Ovary (tissue), 9 donors: ENCODE measurements around the gene CAMK1. TPM values are rescaled to one million over a fixed set of nuclear protein-coding genes. Genes with fewer than 3 reads are reported as not detected.

Experiments
- DNase-seq, 5 donors: peaks; one replicate each; pipeline ENCODE4 v3.0.0-alpha.2; 2019 to 2020
- H3K27ac ChIP-seq, 2 donors: fragments of 200-600 bp; one replicate each; pipeline versions ENCODE4 v1.5.1 to v1.8.0; 2019 to 2022
- H3K27me3 ChIP-seq: fragments of 200-600 bp; one replicate; pipeline ENCODE4 v1.8.0; 2022
- H3K36me3 ChIP-seq: fragments of 200-600 bp; sonication (generic); one replicate; pipeline ENCODE4 v1.5.1; 2019
- H3K4me1 ChIP-seq: one replicate; pipeline ENCODE4 v1.8.1; 2013; ENCODE audit warnings: mild to moderate bottlenecking, moderate library complexity; ENCODE audit not compliant: insufficient read depth
- H3K4me3 ChIP-seq: fragments of 200-600 bp; sonication (generic); one replicate; pipeline ENCODE4 v1.5.1; 2017
- H3K9me3 ChIP-seq, 2 donors: fragments of 200-600 bp in 1 of 2; sonication (generic) in 1 of 2; one replicate each; pipeline versions ENCODE4 v1.5.1 to v1.8.1; 2013 to 2019; ENCODE audit warnings: mild to moderate bottlenecking in 1 of 2, moderate library complexity in 1 of 2
- CTCF ChIP-seq, 3 donors: fragments of 450-650 bp in 2 of 3; fragments of 200-600 bp in 1 of 3; IDR thresholded peaks; one replicate each; pipeline versions ENCODE4 v1.5.1 to v1.8.0; 2016 to 2022; ENCODE audit warnings: antibody characterized with exemption in 3 of 3, mild to moderate bottlenecking in 1 of 3
- EP300 ChIP-seq: sonication (generic); formaldehyde crosslinking; IDR thresholded peaks from one replicate; pipeline ENCODE4 v1.6.1; 2017; ENCODE audit warnings: antibody characterized with exemption
- POLR2A ChIP-seq: fragments of 450-650 bp; IDR thresholded peaks from one replicate; pipeline ENCODE4 v1.6.1; 2017; ENCODE audit warnings: antibody characterized with exemption, mild to moderate bottlenecking, moderate library complexity
- WGBS, 3 donors: extraction: QIAGEN DNeasy Blood & Tissue Kit in 1 of 3; methylation state at CpG; one replicate each; pipeline versions ENCODE4 v1.1.5 to v1.1.7; 2013 to 2017; 5-methylcytosine and 5-hydroxymethylcytosine counted together
- intact Hi-C, 4 donors: fragments of 100-400 bp; cut with DNase I; formaldehyde crosslinking; loops; one replicate each; pipeline versions ENCODE4 v1.11.0 to v1.15.1; 2022 to 2023
- polyA plus RNA-seq, 2 donors: library from polyadenylated mRNA; stranded (reverse); fragments of 200-250 nt in 1 of 2; fragments of 350-450 nt in 1 of 2; fragmentation: Illumina TruSeq in 1 of 2; extraction: RNeasy Lipid Tissue Mini Kit (QIAGEN cat#74804) in 1 of 2; gene quantifications; one replicate each; pipeline ENCODE4 v1.2.3, GENCODE V29; 2013 to 2014
- total RNA-seq, 7 donors: library from RNA; depleted of rRNA in 2 of 7; stranded (reverse); fragments of >200 nt in 2 of 7; fragmentation: NEBNext Ultra II Directional in 3 of 7; extraction: Animal tissue kit (Norgen Biotek cat#: 25700) in 3 of 7; gene quantifications; one replicate each; pipeline versions ENCODE4 v1.1.0 to v1.2.4, GENCODE V29; 2016 to 2023
- donor health status: DM: no; HTN: no; CAD: no; lungs with moderate emphysema.
- donor health status: DM: no; HTN: no; CAD: no.
- donor health status: Bipolar disorder and iron deficiency.
- donor health status: DM: yes; HTN: yes; CAD: no.
- donor health status: DM: no; HTN: no; CAD: no.
- donor health status: DM: yes; HTN: yes; CAD: no.

Gene CAMK1
- total and polyA plus RNA-seq, 9 donors = 34.8 to 67.3 (median 46.6) TPM

GRCh38 chr3:9808345-9809037, 38.7 kb upstream of the CAMK1 start:
- H3K4me3 ChIP-seq = no peak overlapping the region
- intact Hi-C loops = no loop called here
- 73 to 82% (median 77%) methylated on average over 7 of the region's 7 CpGs for WGBS, 3 donors
- TF ChIP-seq POLR2A = no peak
- no peak for TF ChIP-seq EP300
- no peak for TF ChIP-seq CTCF (IDR thresholded peaks at IDR 0.05)
- H3K27ac ChIP-seq = peak overlapping the region in 1 of 2 donors; percentile 92
- H3K27me3 ChIP-seq = no peaks in the 10 kb centered on the region
- peaks cover 8% of the 10 kb centered on the region for H3K4me1 ChIP-seq
- H3K36me3 ChIP-seq = no peaks in the 10 kb centered on the region
- DNase-seq = no peak
- H3K9me3 ChIP-seq = no peaks in the 10 kb centered on the region

GRCh38 chr3:9807981-9808344, 38.2 kb upstream of the CAMK1 start:
- no peak overlapping the region for H3K27ac ChIP-seq
- no peak for DNase-seq
- H3K27me3 ChIP-seq = no peaks in the 10 kb centered on the region
- no peak overlapping the region for H3K4me3 ChIP-seq
- WGBS, 3 donors = 92 to 100% (median 96%) methylated on average over 2 of the region's 2 CpGs
- H3K4me1 ChIP-seq = peaks cover 8% of the 10 kb centered on the region
- intact Hi-C loops = no loop called here
- no peaks in the 10 kb centered on the region for H3K9me3 ChIP-seq
- TF ChIP-seq POLR2A (no peak), CTCF (IDR thresholded peaks at IDR 0.05) (no peak), EP300 (no peak)
- H3K36me3 ChIP-seq = no peaks in the 10 kb centered on the region

GRCh38 chr3:9806688-9807589, 37.2 kb upstream of the CAMK1 start:
- intact Hi-C loops = no loop called here
- H3K36me3 ChIP-seq = no peaks in the 10 kb centered on the region
- TF ChIP-seq POLR2A = no peak
- no peak for TF ChIP-seq CTCF (IDR thresholded peaks at IDR 0.05)
- TF ChIP-seq EP300 = no peak

GRCh38 chr3:9806137-9806536, 36.4 kb upstream of the CAMK1 start:
- peaks cover 7% of the 10 kb centered on the region for H3K4me1 ChIP-seq
- H3K36me3 ChIP-seq = no peaks in the 10 kb centered on the region

More at GRCh38 chr3:9806688-9807589, 37.2 kb upstream of the CAMK1 start:
- Histone ChIP-seq H3K4me1 (peaks cover 8% of the 10 kb centered on the region), H3K4me3 (no peak overlapping the region), H3K27me3 (no peaks in the 10 kb centered on the region), H3K27ac (no peak overlapping the region), H3K9me3 (no peaks in the 10 kb centered on the region)
- WGBS, 3 donors = 83 to 88% (median 87%) methylated on average over 7 of the region's 7 CpGs
- no peak for DNase-seq

More at GRCh38 chr3:9806137-9806536, 36.4 kb upstream of the CAMK1 start:
- Histone ChIP-seq H3K4me3 (no peak overlapping the region), H3K9me3 (no peaks in the 10 kb centered on the region), H3K27me3 (no peaks in the 10 kb centered on the region), H3K27ac (no peak overlapping the region)
- TF ChIP-seq CTCF (IDR thresholded peaks at IDR 0.05) (no peak), EP300 (no peak), POLR2A (no peak)
- intact Hi-C loops = no loop called here
- no peak for DNase-seq
- WGBS, 3 donors = 79 to 90% (median 84%) methylated on average over 12 of the region's 12 CpGs
